MM.1S (cell line): ENCODE measurements around the gene ETV3.

Experiments
- CTCF ChIP-seq: fragments of 300-600 bp; sonication (generic); IDR thresholded peaks from 2 replicates; pipeline ENCODE4 v1.5.1; 2016; ENCODE audit warnings: antibody characterized with exemption, low read length, mixed read lengths
- EZH2 ChIP-seq: fragments of 300-600 bp; sonication (generic); optimal IDR thresholded peaks from 2 replicates; pipeline ENCODE3; 2017; ENCODE audit warnings: low read depth, mild to moderate bottlenecking, antibody characterized with exemption, low read length, mixed read lengths
- EZH2phosphoT487 ChIP-seq: fragments of 300-600 bp; sonication (generic); IDR thresholded peaks from 2 replicates; pipeline ENCODE4 v1.6.1; 2018; ENCODE audit warnings: antibody characterized with exemption, low read length

- TF ChIP-seq CTCF = no peak
- no peak for TF ChIP-seq EZH2phosphoT487
- no peak for TF ChIP-seq EZH2
Observed at GRCh38 chr1:157089789-157090188, 48.4 kb downstream of the ETV3 start.
